Esophagus squamous epithelium (tissue), 4 donors: Measurements from ENCODE around the gene PIPOX.

Experiments used
- POLR2A ChIP-seq, 4 donors: fragments of 450-650 bp; IDR thresholded peaks; one replicate each; pipeline ENCODE4 v1.6.1; 2017; ENCODE audit warnings: antibody characterized with exemption in 4 of 4, mild to moderate bottlenecking in 4 of 4, moderate library complexity in 3 of 4
- TF ChIP-seq, protein P1 (sequence below), 6 experiments: fragments of 450-650 bp in 4 of 6; fragments of 200-600 bp in 2 of 6; sonication (generic) in 2 of 6; IDR thresholded peaks; one replicate each; pipeline ENCODE4 v1.5.1; 2016 to 2019; ENCODE audit warnings: antibody characterized with exemption in 6 of 6, mild to moderate bottlenecking in 4 of 6, moderate library complexity in 4 of 6

DNA sequence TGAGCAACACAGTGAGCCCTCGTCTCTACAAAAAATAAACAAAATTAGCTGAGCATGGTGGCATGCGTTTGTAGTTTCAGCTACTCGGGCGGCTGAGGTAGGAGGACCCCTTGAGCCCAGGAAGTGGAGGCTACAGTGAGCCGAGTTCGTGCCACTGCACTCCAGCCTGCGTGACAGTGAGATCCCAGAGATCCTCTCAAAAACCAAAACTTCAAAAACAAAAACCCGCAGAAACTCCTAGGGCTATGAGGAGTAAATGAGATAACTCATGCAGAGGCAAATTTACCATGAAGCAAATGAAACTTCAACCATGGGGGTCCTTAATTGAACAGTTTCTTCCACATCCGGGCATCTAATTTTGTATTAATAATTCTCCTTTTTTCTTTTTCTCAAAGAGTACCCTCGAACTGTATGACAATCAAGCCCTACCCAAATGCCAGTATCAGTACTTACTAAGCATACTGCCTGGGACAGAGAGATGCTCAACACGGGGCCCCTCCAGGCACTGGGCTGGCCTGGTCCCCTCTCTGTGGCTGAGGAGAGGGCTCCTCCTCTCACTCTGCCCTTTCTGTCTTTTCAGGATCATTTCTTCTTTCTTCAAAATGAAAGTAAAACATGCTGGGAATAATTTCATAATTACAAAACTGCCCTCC lies 789 bp upstream of the PIPOX start:
- TF ChIP-seq, protein P1, sequence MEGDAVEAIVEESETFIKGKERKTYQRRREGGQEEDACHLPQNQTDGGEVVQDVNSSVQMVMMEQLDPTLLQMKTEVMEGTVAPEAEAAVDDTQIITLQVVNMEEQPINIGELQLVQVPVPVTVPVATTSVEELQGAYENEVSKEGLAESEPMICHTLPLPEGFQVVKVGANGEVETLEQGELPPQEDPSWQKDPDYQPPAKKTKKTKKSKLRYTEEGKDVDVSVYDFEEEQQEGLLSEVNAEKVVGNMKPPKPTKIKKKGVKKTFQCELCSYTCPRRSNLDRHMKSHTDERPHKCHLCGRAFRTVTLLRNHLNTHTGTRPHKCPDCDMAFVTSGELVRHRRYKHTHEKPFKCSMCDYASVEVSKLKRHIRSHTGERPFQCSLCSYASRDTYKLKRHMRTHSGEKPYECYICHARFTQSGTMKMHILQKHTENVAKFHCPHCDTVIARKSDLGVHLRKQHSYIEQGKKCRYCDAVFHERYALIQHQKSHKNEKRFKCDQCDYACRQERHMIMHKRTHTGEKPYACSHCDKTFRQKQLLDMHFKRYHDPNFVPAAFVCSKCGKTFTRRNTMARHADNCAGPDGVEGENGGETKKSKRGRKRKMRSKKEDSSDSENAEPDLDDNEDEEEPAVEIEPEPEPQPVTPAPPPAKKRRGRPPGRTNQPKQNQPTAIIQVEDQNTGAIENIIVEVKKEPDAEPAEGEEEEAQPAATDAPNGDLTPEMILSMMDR (IDR thresholded peaks at IDR 0.05) = no peak
- TF ChIP-seq POLR2A (IDR thresholded peaks at IDR 0.05) = no peak
